HG03521 (cell line): ENCODE measurements around the gene POLL.

Experiments
- ATAC-seq: cut with Tn5 transposase; IDR thresholded peaks from one replicate; pipeline ENCODE4 v1.9.1; 2021; ENCODE audit warnings: mild to moderate bottlenecking, moderate library complexity; ENCODE audit not compliant: unreplicated experiment

The POLL gene

GRCh38 chr10:101575091-101575490 lies 13.0 kb downstream of the POLL start:
- no peak for ATAC-seq

GRCh38 chr10:101573885-101574753 lies 13.9 kb downstream of the POLL start:
- no peak for ATAC-seq

GRCh38 chr10:101572785-101573184 lies 15.3 kb downstream of the POLL start:
- no peak for ATAC-seq

GRCh38 chr10:101572126-101572525 lies 15.9 kb downstream of the POLL start:
- no peak for ATAC-seq

GRCh38 chr10:101571271-101571925 lies 16.7 kb downstream of the POLL start:
- ATAC-seq, result no peak

GRCh38 chr10:101570428-101571270 lies 17.4 kb downstream of the POLL start:
- ATAC-seq, result no peak

- ATAC-seq, result peak; percentile 78
Observed at GRCh38 chr10:101569622-101570427, 18.2 kb downstream of the POLL start.

- no peak for ATAC-seq
Observed at GRCh38 chr10:101569323-101569621, 18.8 kb downstream of the POLL start.

- no peak for ATAC-seq
Observed at GRCh38 chr10:101568054-101568745, 19.9 kb downstream of the POLL start.

GRCh38 chr10:101567165-101568006 lies 20.7 kb downstream of the POLL start:
- no peak for ATAC-seq

GRCh38 chr10:101566333-101567164 lies 21.5 kb downstream of the POLL start:
- no peak for ATAC-seq

GRCh38 chr10:101565936-101566332 lies 22.1 kb downstream of the POLL start:
- ATAC-seq, result no peak

- ATAC-seq, result no peak
Observed at GRCh38 chr10:101565370-101565900, 22.6 kb downstream of the POLL start.

- ATAC-seq, result no peak
Observed at GRCh38 chr10:101564490-101564991, 23.5 kb downstream of the POLL start.

- ATAC-seq, result no peak
Observed at GRCh38 chr10:101563497-101564040, 24.5 kb downstream of the POLL start.

GRCh38 chr10:101563007-101563406 lies 25.1 kb downstream of the POLL start:
- ATAC-seq, result no peak

- no peak for ATAC-seq
Observed at GRCh38 chr10:101562231-101562630, 25.8 kb downstream of the POLL start.
